ENCODE results near the gene RANGAP1. TPM values are rescaled to one million over a fixed set of nuclear protein-coding genes. Genes with fewer than 3 reads are reported as not detected.

RANGAP1 gene
- total RNA-seq, 2 experiments from 2014 or later: 108 to 119 TPM

GRCh38 chr22:41311487-41311886, 25.5 kb upstream of the RANGAP1 start:
- CTCF ChIA-PET (ENCODE audit: unreplicated experiment): interaction anchor here (0.6 kb wide), 1 partner anchor 280 kb away, joined by 3 read pairs; no protein-coding TSS in a partner anchor
- no peak for DNase-seq (ENCODE audit: low spot score)
- BruUV-seq (replicated peaks): no TSS peak
- TF ChIP-seq EZH2phosphoT487 (IDR thresholded peaks at IDR 0.05; ENCODE audit: borderline replicate concordance, low read depth, low read length): no peak
- no peak for TF ChIP-seq CTCF (conservative IDR thresholded peaks at IDR 0.05; ENCODE audit: low read length)
- Histone ChIP-seq H3K4me1 (ENCODE audit: insufficient read depth, low read length, poor library complexity, severe bottlenecking) (no peaks in the 10 kb centered on the region), H3K4me3 (ENCODE audit: low read depth, low read length, poor library complexity, severe bottlenecking) (no peak overlapping the region), H3K9me2 (ENCODE audit: insufficient read depth, low read length) (no peaks in the 10 kb centered on the region), H4K20me1 (ENCODE audit: insufficient read depth, low read length) (no peaks in the 10 kb centered on the region; the same call in 1 of the 2 replicates), H3K9me3 (ENCODE audit: low read length) (no peaks in the 10 kb centered on the region), H3K27ac (ENCODE audit: low read depth, low read length, poor library complexity, severe bottlenecking) (no peak overlapping the region), H3K79me2 (ENCODE audit: insufficient read depth, low read depth, low read length) (peaks cover 66% of the 10 kb centered on the region), H2AFZ (ENCODE audit: low read length) (no peak overlapping the region), H3K4me2 (ENCODE audit: low read length) (no peak overlapping the region), H3K36me3 (ENCODE audit: insufficient read depth, low read length) (peaks cover 36% of the 10 kb centered on the region)
- POLR2A ChIA-PET: no interaction called here
- intact Hi-C loops (cut with micrococcal nuclease; ENCODE audit: unreplicated experiment): no loop called here

- H3K4me3 ChIP-seq (ENCODE audit: low read depth, low read length, poor library complexity, severe bottlenecking): no peak overlapping the region
- H3K27ac ChIP-seq (ENCODE audit: low read depth, low read length, poor library complexity, severe bottlenecking): no peak overlapping the region
- no peak overlapping the region for H2AFZ ChIP-seq (ENCODE audit: low read length)
- no TSS peak for BruUV-seq (replicated peaks)
- intact Hi-C loops (cut with micrococcal nuclease; ENCODE audit: unreplicated experiment): no loop called here
- ChIA-PET POLR2A (no interaction called here), CTCF (ENCODE audit: unreplicated experiment) (no interaction called here)
- no peaks in the 10 kb centered on the region for H3K4me1 ChIP-seq (ENCODE audit: insufficient read depth, low read length, poor library complexity, severe bottlenecking)
- no peak overlapping the region for H3K4me2 ChIP-seq (ENCODE audit: low read length)
- TF ChIP-seq EZH2phosphoT487 (IDR thresholded peaks at IDR 0.05; ENCODE audit: borderline replicate concordance, low read depth, low read length): no peak
- no peak for TF ChIP-seq CTCF (conservative IDR thresholded peaks at IDR 0.05; ENCODE audit: low read length)
- H4K20me1 ChIP-seq (ENCODE audit: insufficient read depth, low read length): no peaks in the 10 kb centered on the region; the same call in 1 of the 2 replicates
- peaks cover 72% of the 10 kb centered on the region for H3K79me2 ChIP-seq (ENCODE audit: insufficient read depth, low read depth, low read length)
- DNase-seq (ENCODE audit: low spot score): no peak
- no peaks in the 10 kb centered on the region for H3K9me2 ChIP-seq (ENCODE audit: insufficient read depth, low read length)
- peaks cover 36% of the 10 kb centered on the region for H3K36me3 ChIP-seq (ENCODE audit: insufficient read depth, low read length)
- H3K9me3 ChIP-seq (ENCODE audit: low read length): no peaks in the 10 kb centered on the region
Measured at GRCh38 chr22:41310336-41310735, 24.3 kb upstream of the RANGAP1 start.

GRCh38 chr22:41308544-41308947, 22.6 kb upstream of the RANGAP1 start:
- Histone ChIP-seq H4K20me1 (ENCODE audit: insufficient read depth, low read length) (no peaks in the 10 kb centered on the region; the same call in 1 of the 2 replicates), H3K9me2 (ENCODE audit: insufficient read depth, low read length) (no peaks in the 10 kb centered on the region), H3K36me3 (ENCODE audit: insufficient read depth, low read length) (peaks cover 47% of the 10 kb centered on the region), H3K27ac (ENCODE audit: low read depth, low read length, poor library complexity, severe bottlenecking) (no peak overlapping the region), H2AFZ (ENCODE audit: low read length) (no peak overlapping the region), H3K4me3 (ENCODE audit: low read depth, low read length, poor library complexity, severe bottlenecking) (no peak overlapping the region), H3K4me1 (ENCODE audit: insufficient read depth, low read length, poor library complexity, severe bottlenecking) (peaks cover 4% of the 10 kb centered on the region), H3K9me3 (ENCODE audit: low read length) (no peaks in the 10 kb centered on the region), H3K79me2 (ENCODE audit: insufficient read depth, low read depth, low read length) (peaks cover 82% of the 10 kb centered on the region), H3K4me2 (ENCODE audit: low read length) (no peak overlapping the region)
- intact Hi-C loops (cut with micrococcal nuclease; ENCODE audit: unreplicated experiment): loop anchor here (10.0 kb wide), 1 partner anchor 76 kb away; the partner anchor contains the start of gene TEF
- CTCF ChIA-PET (ENCODE audit: unreplicated experiment): no interaction called here
- TF ChIP-seq EZH2phosphoT487 (IDR thresholded peaks at IDR 0.05; ENCODE audit: borderline replicate concordance, low read depth, low read length) (no peak), CTCF (conservative IDR thresholded peaks at IDR 0.05; ENCODE audit: low read length) (no peak)
- POLR2A ChIA-PET: no interaction called here
- no peak for DNase-seq (ENCODE audit: low spot score)
- no TSS peak for BruUV-seq (replicated peaks)

Measured in OCI-LY7 (cell line).